IgD-negative memory B cell (primary cell): Measurements from ENCODE around the gene CLN6. TPM values are rescaled to one million over a fixed set of nuclear protein-coding genes. Genes with fewer than 3 reads are reported as not detected.
"Not testable (repeated sequence)": the region's sequence is repeated elsewhere in the genome, so short reads cannot be mapped to it uniquely, and the experiment has no call there.

Experiments used
- H3K27ac Mint-ChIP-seq, 3 donors: one replicate each; pipeline ENCODE4 v1.8.0; 2020 to 2022; ENCODE audit warnings: mild to moderate bottlenecking in 3 of 3, mixed read lengths in 3 of 3, moderate library complexity in 1 of 3
- H3K27me3 Mint-ChIP-seq: one replicate; pipeline ENCODE4 v1.8.0; 2021; ENCODE audit warnings: mixed read lengths
- H3K36me3 Mint-ChIP-seq: one replicate; pipeline ENCODE4 v1.8.0; 2020; ENCODE audit warnings: mild to moderate bottlenecking, mixed read lengths
- H3K4me1 Mint-ChIP-seq, 3 donors: one replicate each; pipeline ENCODE4 v1.8.0; 2020 to 2022; ENCODE audit warnings: mixed read lengths in 3 of 3, mild to moderate bottlenecking in 1 of 3
- H3K4me3 Mint-ChIP-seq, 4 donors: one replicate each; pipeline ENCODE4 v1.8.0; 2020 to 2022; ENCODE audit warnings: mild to moderate bottlenecking in 4 of 4, mixed read lengths in 4 of 4, moderate library complexity in 3 of 4
- H3K9me3 Mint-ChIP-seq, 3 donors: one replicate each; pipeline ENCODE4 v1.8.0; 2020 to 2021; ENCODE audit warnings: mixed read lengths in 3 of 3, mild to moderate bottlenecking in 1 of 3
- polyA plus RNA-seq: library from polyadenylated mRNA; unstranded; fragments of 300-500 nt; fragmentation: Illumina TruSeq; gene quantifications from one replicate; pipeline ENCODE4 v1.2.3, GENCODE V29; 2021

CLN6 gene
- polyA plus RNA-seq, 1 donor from 2014 or later = 3.8 TPM

GRCh38 chr15:68221530-68222431, 7.7 kb downstream of the CLN6 start:
- not testable (repeated sequence) for H3K27ac Mint-ChIP-seq, H3K9me3 Mint-ChIP-seq, H3K4me3 Mint-ChIP-seq, H3K27me3 Mint-ChIP-seq, H3K36me3 Mint-ChIP-seq
- peaks cover 8 to 13% (median 10%) of the 10 kb centered on the region in 3 donors for H3K4me1 Mint-ChIP-seq

- H3K36me3 Mint-ChIP-seq = peaks cover 2% of the 10 kb centered on the region
- H3K27me3 Mint-ChIP-seq = no peaks in the 10 kb centered on the region
- H3K9me3 Mint-ChIP-seq = no peaks in the 10 kb centered on the region
- H3K27ac Mint-ChIP-seq = no peak overlapping the region
- H3K4me3 Mint-ChIP-seq = no peak overlapping the region
- peaks cover 8 to 13% (median 10%) of the 10 kb centered on the region in 3 donors for H3K4me1 Mint-ChIP-seq
Measured at GRCh38 chr15:68220967-68221366, 8.6 kb downstream of the CLN6 start.

GRCh38 chr15:68220489-68220888, 9.0 kb downstream of the CLN6 start:
- no peaks in the 10 kb centered on the region for H3K9me3 Mint-ChIP-seq
- H3K36me3 Mint-ChIP-seq = peaks cover 2% of the 10 kb centered on the region
- no peak overlapping the region for H3K27ac Mint-ChIP-seq
- H3K4me3 Mint-ChIP-seq = no peak overlapping the region
- H3K4me1 Mint-ChIP-seq = peaks cover 10 to 13% (median 10%) of the 10 kb centered on the region in 3 donors
- no peaks in the 10 kb centered on the region for H3K27me3 Mint-ChIP-seq

DNA sequence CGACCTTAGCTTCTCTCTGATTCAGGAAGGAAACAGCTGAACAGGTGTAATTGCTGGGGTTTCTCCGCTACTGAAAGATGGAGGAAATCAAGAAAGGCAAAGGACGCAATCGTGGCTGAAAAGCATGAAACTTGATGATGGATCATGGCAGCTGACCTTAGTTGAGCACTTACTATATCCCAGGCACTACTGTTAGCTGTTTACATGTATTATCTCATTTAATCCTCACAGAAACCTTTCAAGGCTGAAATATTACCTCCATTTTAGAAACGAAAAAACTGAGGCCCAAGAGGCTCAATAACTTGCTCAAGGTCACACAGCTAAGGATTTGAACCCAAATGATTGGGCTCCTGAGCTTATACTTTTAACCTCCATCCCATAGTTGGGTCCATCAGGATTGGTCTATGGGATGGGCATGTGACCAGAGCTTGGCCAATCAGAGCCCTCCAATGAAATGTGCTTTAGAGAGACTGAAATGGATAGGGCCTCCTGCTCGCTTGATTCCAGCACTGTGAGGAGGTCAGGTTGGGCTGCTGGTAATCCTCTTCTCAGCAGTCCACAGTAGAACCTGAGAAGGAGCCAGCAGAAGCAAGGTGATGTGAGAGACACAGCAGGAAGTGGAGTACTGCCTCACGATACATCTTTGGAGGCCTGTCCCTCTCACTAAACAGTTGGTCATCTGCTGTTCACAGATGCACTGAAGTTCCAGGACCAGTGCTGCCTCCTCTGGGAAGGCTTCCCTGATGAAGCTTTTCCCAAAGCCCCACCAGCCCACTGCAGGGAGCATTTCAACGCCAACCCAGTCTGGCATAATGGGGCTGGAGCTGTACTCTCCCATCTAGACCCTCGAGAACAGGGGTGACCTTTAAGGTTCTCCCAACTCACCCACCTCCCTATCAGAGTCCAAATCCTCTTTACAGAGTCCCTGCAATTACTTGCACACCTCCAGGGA, 10.4 kb downstream of the CLN6 start:
- H3K27ac Mint-ChIP-seq = no peak overlapping the region
- peaks cover 2 to 10% (median 4%) of the 10 kb centered on the region in 3 donors for H3K4me1 Mint-ChIP-seq
- peaks cover 2% of the 10 kb centered on the region for H3K36me3 Mint-ChIP-seq
- no peak overlapping the region for H3K4me3 Mint-ChIP-seq
- no peaks in the 10 kb centered on the region for H3K27me3 Mint-ChIP-seq
- H3K9me3 Mint-ChIP-seq = no peaks in the 10 kb centered on the region

- H3K4me1 Mint-ChIP-seq = peaks cover 2 to 10% (median 4%) of the 10 kb centered on the region in 3 donors
- H3K9me3 Mint-ChIP-seq = no peaks in the 10 kb centered on the region
- peaks cover 2% of the 10 kb centered on the region for H3K36me3 Mint-ChIP-seq
- H3K27ac Mint-ChIP-seq = no peak overlapping the region
- no peaks in the 10 kb centered on the region for H3K27me3 Mint-ChIP-seq
- no peak overlapping the region for H3K4me3 Mint-ChIP-seq
Measured at GRCh38 chr15:68218331-68218730, 11.2 kb downstream of the CLN6 start.

- H3K36me3 Mint-ChIP-seq = peaks cover 2% of the 10 kb centered on the region
- no peaks in the 10 kb centered on the region for H3K9me3 Mint-ChIP-seq
- H3K27ac Mint-ChIP-seq = no peak overlapping the region
- H3K27me3 Mint-ChIP-seq = no peaks in the 10 kb centered on the region
- no peak overlapping the region for H3K4me3 Mint-ChIP-seq
- H3K4me1 Mint-ChIP-seq = peaks cover 2 to 10% (median 4%) of the 10 kb centered on the region in 3 donors
Measured at GRCh38 chr15:68217341-68217740, 12.2 kb downstream of the CLN6 start.

- Mint-ChIP-seq H3K27me3 (no peaks in the 10 kb centered on the region), H3K36me3 (peaks cover 2% of the 10 kb centered on the region), H3K27ac (no peak overlapping the region), H3K4me1 (peaks cover 5 to 11% (median 8%) of the 10 kb centered on the region in 3 donors), H3K9me3 (no peaks in the 10 kb centered on the region), H3K4me3 (no peak overlapping the region)
Measured at GRCh38 chr15:68214838-68215254, 14.7 kb downstream of the CLN6 start.

DNA sequence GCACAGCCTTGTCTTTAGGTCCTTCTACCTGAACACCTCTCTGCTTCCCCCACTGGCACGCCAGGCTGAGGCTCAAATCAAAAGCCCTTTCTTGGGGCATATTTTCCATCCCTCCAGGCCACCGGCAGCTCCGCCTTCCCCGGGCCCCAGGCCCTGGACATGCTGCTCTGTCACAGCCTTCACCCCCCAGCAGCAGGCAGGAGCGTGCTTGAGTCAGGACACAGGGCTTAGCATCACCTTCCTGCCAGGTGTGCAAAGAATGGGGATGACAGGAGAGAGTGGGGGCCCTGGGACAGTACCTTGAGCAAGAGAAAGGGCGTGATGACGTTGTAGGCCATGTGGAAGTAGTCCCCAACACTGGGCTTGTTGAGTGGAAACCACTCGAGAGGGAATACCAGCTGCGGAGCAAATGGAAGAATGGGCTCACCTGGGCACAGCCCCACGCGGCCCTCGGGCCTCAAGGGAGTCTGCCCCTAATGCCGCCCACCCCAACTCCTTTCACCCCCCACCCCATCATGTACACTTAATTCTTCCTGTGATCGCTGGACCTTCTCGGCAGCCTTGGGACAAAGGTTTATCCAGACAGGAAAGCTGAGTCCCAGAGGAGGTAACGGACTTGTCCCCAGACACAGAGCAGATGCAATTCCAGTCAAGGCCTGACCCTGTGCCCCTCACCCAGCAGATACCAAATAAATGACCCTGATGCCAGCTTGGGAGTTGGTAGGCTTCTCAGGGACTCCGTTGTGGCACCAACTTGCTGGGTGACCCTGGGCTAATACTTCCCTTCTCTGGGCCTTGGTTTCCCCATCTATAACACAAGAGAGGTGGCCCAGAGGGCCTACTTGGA, 15.3 kb downstream of the CLN6 start:
- Mint-ChIP-seq H3K4me1 (peaks cover 11 to 17% (median 13%) of the 10 kb centered on the region in 3 donors), H3K4me3 (peak overlapping the region in 1 of 4 donors; percentile 83), H3K27ac (no peak overlapping the region), H3K9me3 (no peaks in the 10 kb centered on the region), H3K27me3 (no peaks in the 10 kb centered on the region), H3K36me3 (no peaks in the 10 kb centered on the region)

GRCh38 chr15:68213491-68213845, 16.1 kb downstream of the CLN6 start:
- H3K27me3 Mint-ChIP-seq, H3K9me3 Mint-ChIP-seq, H3K4me3 Mint-ChIP-seq, H3K36me3 Mint-ChIP-seq, H3K27ac Mint-ChIP-seq: not testable (repeated sequence)
- peaks cover 16 to 22% (median 20%) of the 10 kb centered on the region in 3 donors for H3K4me1 Mint-ChIP-seq

DNA sequence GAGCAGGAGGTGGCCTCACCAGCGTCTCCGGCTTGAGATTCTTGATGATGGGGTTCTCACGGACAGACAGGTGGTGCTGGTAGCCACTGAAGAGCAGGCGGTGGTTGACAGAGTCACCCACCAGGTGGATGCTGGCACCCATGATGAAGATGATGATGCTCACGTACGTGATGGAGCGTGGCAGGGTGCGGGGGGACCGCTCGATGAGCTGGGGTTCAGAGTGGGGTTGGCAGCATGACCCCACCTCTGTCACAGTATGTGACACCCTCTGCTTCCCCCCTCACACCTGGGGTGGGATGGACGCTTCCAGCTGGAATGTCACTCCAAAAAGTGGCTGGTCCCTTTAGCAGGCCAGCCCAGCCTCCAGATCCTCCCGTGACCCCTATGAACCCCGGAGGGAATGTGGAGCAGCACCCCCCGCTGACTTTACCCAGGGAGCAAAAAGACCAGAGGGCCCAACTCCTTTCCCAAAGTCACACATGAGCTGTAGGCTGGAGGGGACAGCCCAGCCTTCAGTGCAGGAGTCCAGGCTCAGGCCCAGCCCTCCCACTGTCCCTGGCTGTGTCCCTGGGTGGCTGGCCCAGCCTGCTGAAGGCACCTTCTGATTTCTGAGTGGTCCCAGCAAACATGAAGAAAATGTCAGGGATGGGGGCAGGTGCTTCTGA, 17.7 kb downstream of the CLN6 start:
- H3K4me1 Mint-ChIP-seq = peaks cover 16 to 21% (median 19%) of the 10 kb centered on the region in 3 donors
- no peaks in the 10 kb centered on the region for H3K36me3 Mint-ChIP-seq
- H3K27me3 Mint-ChIP-seq = no peaks in the 10 kb centered on the region
- no peak overlapping the region for H3K27ac Mint-ChIP-seq
- no peaks in the 10 kb centered on the region for H3K9me3 Mint-ChIP-seq
- no peak overlapping the region for H3K4me3 Mint-ChIP-seq

DNA sequence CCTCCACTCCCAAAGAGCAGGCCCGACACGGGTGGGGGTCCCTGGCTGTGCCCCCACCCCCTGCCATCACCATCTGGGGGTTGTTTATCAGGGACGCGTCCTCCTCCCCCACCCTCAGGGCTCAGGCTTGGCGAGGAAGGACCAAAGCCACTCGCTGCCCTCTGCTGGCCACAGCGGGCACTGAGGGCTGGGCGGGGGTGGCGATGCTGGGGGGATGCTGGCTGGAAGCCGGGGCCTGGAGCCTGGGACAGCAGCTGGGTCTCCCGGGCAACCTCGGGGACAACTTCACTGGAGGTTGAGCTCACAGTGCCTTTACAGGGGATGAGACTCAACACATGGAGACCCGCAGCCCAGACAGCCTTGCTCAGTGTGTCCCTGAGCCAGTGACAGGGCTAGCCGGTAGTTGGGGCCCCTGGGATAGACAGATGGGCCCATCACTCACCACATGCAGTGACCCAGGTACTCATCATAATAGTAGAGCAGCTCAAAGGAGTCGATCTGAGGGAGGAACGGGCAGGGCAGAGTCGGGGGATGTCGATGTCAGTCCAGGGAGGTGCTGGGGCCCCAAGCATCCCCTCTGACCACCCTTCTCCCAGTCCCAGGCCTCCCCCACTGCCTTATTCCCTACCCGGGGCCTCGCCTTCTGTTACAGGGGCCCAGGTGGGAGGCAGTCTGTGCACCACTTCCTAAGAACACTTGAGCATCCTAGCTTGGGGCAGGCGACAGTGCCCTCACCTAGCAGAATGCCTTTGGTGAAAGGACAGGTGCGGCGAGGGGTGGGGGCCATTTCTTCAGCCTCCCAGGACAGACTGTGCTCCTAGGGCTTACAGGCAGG, 18.5 kb downstream of the CLN6 start:
- no peaks in the 10 kb centered on the region for H3K27me3 Mint-ChIP-seq
- H3K27ac Mint-ChIP-seq = no peak overlapping the region
- peak overlapping the region in 1 of 4 donors; percentile 63 for H3K4me3 Mint-ChIP-seq
- H3K4me1 Mint-ChIP-seq = peaks cover 16 to 21% (median 19%) of the 10 kb centered on the region in 3 donors
- H3K9me3 Mint-ChIP-seq = no peaks in the 10 kb centered on the region
- H3K36me3 Mint-ChIP-seq = peaks cover 2% of the 10 kb centered on the region

DNA sequence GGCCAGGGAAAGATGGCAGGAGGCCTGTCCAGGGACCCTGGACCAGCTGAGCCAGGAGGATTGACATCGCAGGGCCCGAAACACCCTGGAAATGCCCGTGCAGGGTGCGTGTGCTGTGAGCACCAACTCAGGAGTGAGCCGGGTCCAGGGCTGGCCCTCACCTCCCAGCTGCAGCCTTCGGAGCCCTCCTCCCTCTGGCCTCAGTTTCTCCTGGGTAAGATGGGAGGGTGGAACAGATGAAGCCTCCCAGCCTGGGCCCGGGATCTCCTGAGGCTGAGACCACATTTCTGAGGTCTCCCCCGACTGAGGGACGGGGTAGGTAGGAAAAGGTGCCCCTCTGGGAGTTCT, 19.1 kb downstream of the CLN6 start:
- H3K36me3 Mint-ChIP-seq = peaks cover 2% of the 10 kb centered on the region
- no peaks in the 10 kb centered on the region for H3K27me3 Mint-ChIP-seq
- H3K4me1 Mint-ChIP-seq = peaks cover 16 to 19% (median 19%) of the 10 kb centered on the region in 3 donors
- no peak overlapping the region for H3K27ac Mint-ChIP-seq
- H3K9me3 Mint-ChIP-seq = no peaks in the 10 kb centered on the region
- no peak overlapping the region for H3K4me3 Mint-ChIP-seq

DNA sequence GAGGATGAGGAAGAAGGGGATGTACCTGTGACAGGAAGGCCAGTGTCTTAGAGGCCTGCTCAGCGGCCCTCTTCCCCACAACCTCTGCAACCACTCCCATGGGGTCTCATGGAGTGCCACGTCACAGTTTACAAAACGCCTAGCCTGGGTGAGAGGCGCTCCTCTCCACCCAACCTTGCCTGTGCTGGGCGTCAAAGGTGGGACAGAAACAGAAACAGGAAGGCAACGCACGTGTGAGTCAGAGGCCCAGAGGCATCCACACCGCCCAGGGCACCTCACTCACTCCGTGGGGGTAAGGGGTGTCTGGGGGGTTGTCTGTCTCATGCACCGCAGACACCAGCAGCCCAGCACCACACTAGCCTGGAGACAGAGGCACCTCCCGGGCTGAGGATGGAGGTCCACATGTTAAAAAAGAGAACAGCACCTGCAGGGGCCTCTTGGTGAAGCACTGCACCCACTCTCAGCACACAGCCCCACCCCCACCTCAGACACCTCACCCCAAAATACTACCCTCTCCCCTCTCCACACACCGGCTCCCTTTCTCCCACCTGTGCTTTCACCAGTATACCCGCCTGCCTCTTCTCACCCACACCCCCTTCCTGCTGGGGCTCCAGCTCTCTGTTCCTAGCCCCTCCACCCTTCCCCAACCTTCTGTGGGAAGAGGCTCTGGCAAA, 19.7 kb downstream of the CLN6 start:
- Mint-ChIP-seq H3K4me1 (peaks cover 14 to 19% (median 16%) of the 10 kb centered on the region in 3 donors), H3K36me3 (peaks cover 2% of the 10 kb centered on the region), H3K9me3 (no peaks in the 10 kb centered on the region), H3K4me3 (peak overlapping the region in 3 of 4 donors; percentile 58 to 90 (median 71)), H3K27me3 (no peaks in the 10 kb centered on the region), H3K27ac (peak overlapping the region; percentile 9 to 99 (median 63))
